Astrocyte (in vitro differentiated cells and primary cell): ENCODE data around the gene FDX2. TPM values are rescaled to one million over a fixed set of nuclear protein-coding genes. Genes with fewer than 3 reads are reported as not detected.

ENCODE experiments used
- DNase-seq: peaks from one replicate; pipeline ENCODE4 v3.0.0-alpha.2; 2010; ENCODE audit warnings: low read depth
- FAIRE-seq: peaks from 2 replicates; lab custom pipeline; 2011; peaks lifted over from hg19 to GRCh38; lab: Jason Lieb, UNC
- H2AFZ ChIP-seq: 2 replicates; pipeline ENCODE4 v1.6.0; 2012; ENCODE audit warnings: low read depth, low read length, inconsistent platforms
- H3K27ac ChIP-seq: 2 replicates; pipeline ENCODE4 v1.5.1; 2011; ENCODE audit warnings: low read depth, low read length, inconsistent platforms
- H3K27me3 ChIP-seq: 2 replicates; pipeline ENCODE4 v1.6.0; 2011; ENCODE audit warnings: low read length, inconsistent platforms; ENCODE audit not compliant: insufficient read depth
- H3K36me3 ChIP-seq: 2 replicates; pipeline ENCODE4 v1.5.1; 2011; ENCODE audit warnings: low read length, inconsistent platforms; ENCODE audit not compliant: insufficient read depth
- H3K4me1 ChIP-seq: 2 replicates; pipeline ENCODE4 v1.5.1; 2011; ENCODE audit warnings: low read length, inconsistent platforms; ENCODE audit not compliant: insufficient read depth
- H3K4me2 ChIP-seq: 2 replicates; pipeline ENCODE4 v1.6.0; 2012; ENCODE audit warnings: low read length, inconsistent platforms
- H3K4me3 ChIP-seq: 2 replicates; pipeline ENCODE4 v1.5.1; 2011; ENCODE audit warnings: low read depth, mild to moderate bottlenecking, low read length, inconsistent platforms; ENCODE audit not compliant: insufficient read depth
- H3K79me2 ChIP-seq: 2 replicates; pipeline ENCODE4 v1.6.0; 2012; ENCODE audit warnings: mild to moderate bottlenecking, low read length, inconsistent platforms; ENCODE audit not compliant: insufficient read depth
- H3K9ac ChIP-seq: 2 replicates; pipeline ENCODE4 v1.6.0; 2012; ENCODE audit warnings: mild to moderate bottlenecking, low read length, inconsistent platforms
- H3K9me3 ChIP-seq: 2 replicates; pipeline ENCODE4 v1.5.1; 2012; ENCODE audit warnings: low read depth, mild to moderate bottlenecking, low read length, inconsistent platforms; ENCODE audit not compliant: insufficient read depth
- H4K20me1 ChIP-seq: 2 replicates; pipeline ENCODE4 v1.6.0; 2012; ENCODE audit warnings: low read length, inconsistent platforms; ENCODE audit not compliant: insufficient read depth
- H3K27ac Mint-ChIP-seq: one replicate; pipeline ENCODE4 v1.8.0; 2021; ENCODE audit warnings: mild to moderate bottlenecking, mixed read lengths; ENCODE audit not compliant: unreplicated experiment
- H3K27me3 Mint-ChIP-seq: one replicate; pipeline ENCODE4 v1.8.0; 2021; ENCODE audit warnings: low read depth, mixed read lengths; ENCODE audit not compliant: unreplicated experiment
- H3K36me3 Mint-ChIP-seq: one replicate; pipeline ENCODE4 v1.8.0; 2021; ENCODE audit warnings: low read depth, mixed read lengths; ENCODE audit not compliant: unreplicated experiment
- H3K4me1 Mint-ChIP-seq: one replicate; pipeline ENCODE4 v1.8.0; 2021; ENCODE audit warnings: low read depth, mixed read lengths; ENCODE audit not compliant: unreplicated experiment
- H3K4me3 Mint-ChIP-seq: one replicate; pipeline ENCODE4 v1.8.0; 2021; ENCODE audit warnings: mild to moderate bottlenecking, moderate library complexity, mixed read lengths; ENCODE audit not compliant: unreplicated experiment
- H3K9me3 Mint-ChIP-seq: one replicate; pipeline ENCODE4 v1.8.0; 2021; ENCODE audit warnings: mild to moderate bottlenecking, mixed read lengths; ENCODE audit not compliant: unreplicated experiment
- EZH2 ChIP-seq: IDR thresholded peaks from 2 replicates; pipeline ENCODE4 v1.6.1; 2012; ENCODE audit warnings: mild to moderate bottlenecking, low read length, inconsistent platforms; ENCODE audit not compliant: insufficient read depth
- total RNA-seq: library from RNA; stranded (reverse); gene quantifications from 2 replicates; pipeline ENCODE4 v1.2.1, GENCODE V29; 2021
- TF ChIP-seq, protein P1 (sequence below): IDR thresholded peaks from 2 replicates; pipeline ENCODE4 v1.5.1; 2011; ENCODE audit warnings: low read depth, mild to moderate bottlenecking, inconsistent platforms, low read length, moderate library complexity; ENCODE audit not compliant: insufficient read depth

FDX2 gene
- total RNA-seq, 1 donor from 2014 or later, result 24.4 TPM

DNA sequence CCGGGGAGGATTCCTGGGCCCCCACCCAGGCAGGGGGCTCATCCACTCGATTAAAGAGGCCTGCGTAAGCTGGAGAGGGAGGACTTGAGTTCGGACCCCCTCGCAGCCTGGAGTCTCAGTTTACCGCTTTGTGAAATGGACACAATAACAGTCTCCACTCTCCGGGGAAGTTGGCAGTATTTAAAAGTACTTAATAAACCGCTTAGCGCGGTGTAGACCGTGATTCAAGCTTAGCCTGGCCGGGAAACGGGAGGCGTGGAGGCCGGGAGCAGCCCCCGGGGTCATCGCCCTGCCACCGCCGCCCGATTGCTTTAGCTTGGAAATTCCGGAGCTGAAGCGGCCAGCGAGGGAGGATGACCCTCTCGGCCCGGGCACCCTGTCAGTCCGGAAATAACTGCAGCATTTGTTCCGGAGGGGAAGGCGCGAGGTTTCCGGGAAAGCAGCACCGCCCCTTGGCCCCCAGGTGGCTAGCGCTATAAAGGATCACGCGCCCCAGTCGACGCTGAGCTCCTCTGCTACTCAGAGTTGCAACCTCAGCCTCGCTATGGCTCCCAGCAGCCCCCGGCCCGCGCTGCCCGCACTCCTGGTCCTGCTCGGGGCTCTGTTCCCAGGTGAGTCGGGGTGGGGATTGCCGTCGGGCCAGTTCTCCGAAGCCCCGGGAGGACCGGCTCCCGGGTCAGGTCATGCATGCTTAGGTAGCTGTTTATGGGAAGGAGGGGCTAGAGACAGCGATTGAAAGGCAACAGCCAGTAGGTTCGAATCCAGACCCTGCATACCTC lies 45.0 kb downstream of the FDX2 start, which contains the start of gene ICAM1:
TSS of gene ICAM1 (plus strand) at position 505 of the 779 bp plus-strand sequence. CDS start at position 545, 40 bp downstream.
- Mint-ChIP-seq H3K4me1 (no peaks in the 10 kb centered on the region), H3K4me3 (peak within 1 kb of the TSS; percentile 34), H3K27ac (no peak within 1 kb of the TSS), H3K36me3 (no peaks in the 10 kb centered on the region), H3K27me3 (peaks cover 25% of the 10 kb centered on the region), H3K9me3 (no peaks in the 10 kb centered on the region)
- FAIRE-seq (no peak), DNase-seq (peak; percentile 45)
- Histone ChIP-seq H3K4me2 (peak within 1 kb of the TSS; percentile 76), H3K4me3 (peak within 1 kb of the TSS; percentile 22), H2AFZ (peak within 1 kb of the TSS; percentile 55), H3K79me2 (no peaks in the 10 kb centered on the region), H4K20me1 (no peaks in the 10 kb centered on the region), H3K27ac (no peak within 1 kb of the TSS), H3K36me3 (no peaks in the 10 kb centered on the region), H3K27me3 (peaks cover 13% of the 10 kb centered on the region), H3K9me3 (no peaks in the 10 kb centered on the region), H3K9ac (peak within 1 kb of the TSS; percentile 29), H3K4me1 (peaks cover 12% of the 10 kb centered on the region)
- TF ChIP-seq EZH2, result peak; percentile 23
- TF ChIP-seq, protein P1, sequence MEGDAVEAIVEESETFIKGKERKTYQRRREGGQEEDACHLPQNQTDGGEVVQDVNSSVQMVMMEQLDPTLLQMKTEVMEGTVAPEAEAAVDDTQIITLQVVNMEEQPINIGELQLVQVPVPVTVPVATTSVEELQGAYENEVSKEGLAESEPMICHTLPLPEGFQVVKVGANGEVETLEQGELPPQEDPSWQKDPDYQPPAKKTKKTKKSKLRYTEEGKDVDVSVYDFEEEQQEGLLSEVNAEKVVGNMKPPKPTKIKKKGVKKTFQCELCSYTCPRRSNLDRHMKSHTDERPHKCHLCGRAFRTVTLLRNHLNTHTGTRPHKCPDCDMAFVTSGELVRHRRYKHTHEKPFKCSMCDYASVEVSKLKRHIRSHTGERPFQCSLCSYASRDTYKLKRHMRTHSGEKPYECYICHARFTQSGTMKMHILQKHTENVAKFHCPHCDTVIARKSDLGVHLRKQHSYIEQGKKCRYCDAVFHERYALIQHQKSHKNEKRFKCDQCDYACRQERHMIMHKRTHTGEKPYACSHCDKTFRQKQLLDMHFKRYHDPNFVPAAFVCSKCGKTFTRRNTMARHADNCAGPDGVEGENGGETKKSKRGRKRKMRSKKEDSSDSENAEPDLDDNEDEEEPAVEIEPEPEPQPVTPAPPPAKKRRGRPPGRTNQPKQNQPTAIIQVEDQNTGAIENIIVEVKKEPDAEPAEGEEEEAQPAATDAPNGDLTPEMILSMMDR, result no peak

DNA sequence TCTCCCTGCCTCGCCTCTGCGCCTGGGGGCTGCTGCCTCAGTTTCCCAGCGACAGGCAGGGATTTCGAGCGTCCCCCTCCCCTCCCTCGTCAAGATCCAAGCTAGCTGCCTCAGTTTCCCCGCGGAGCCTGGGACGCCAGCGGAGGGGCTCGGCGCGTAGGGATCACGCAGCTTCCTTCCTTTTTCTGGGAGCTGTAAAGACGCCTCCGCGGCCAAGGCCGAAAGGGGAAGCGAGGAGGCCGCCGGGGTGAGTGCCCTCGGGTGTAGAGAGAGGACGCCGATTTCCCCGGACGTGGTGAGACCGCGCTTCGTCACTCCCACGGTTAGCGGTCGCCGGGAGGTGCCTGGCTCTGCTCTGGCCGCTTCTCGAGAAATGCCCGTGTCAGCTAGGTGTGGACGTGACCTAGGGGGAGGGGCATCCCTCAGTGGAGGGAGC lies 45.6 kb downstream of the FDX2 start:
- Histone ChIP-seq H3K79me2 (no peaks in the 10 kb centered on the region), H3K27ac (no peak overlapping the region), H3K36me3 (no peaks in the 10 kb centered on the region), H3K27me3 (peaks cover 13% of the 10 kb centered on the region), H3K4me1 (peaks cover 12% of the 10 kb centered on the region), H3K9me3 (no peaks in the 10 kb centered on the region), H3K4me2 (peak overlapping the region; percentile 76), H2AFZ (peak overlapping the region; percentile 32), H3K4me3 (no peak overlapping the region), H4K20me1 (no peaks in the 10 kb centered on the region), H3K9ac (peak overlapping the region; percentile 29)
- no peaks in the 10 kb centered on the region for H3K36me3 Mint-ChIP-seq
- no peak overlapping the region for H3K27ac Mint-ChIP-seq
- H3K4me3 Mint-ChIP-seq, result no peak overlapping the region
- DNase-seq (no peak), FAIRE-seq (no peak)
- peak; percentile 52 for TF ChIP-seq EZH2
- TF ChIP-seq, protein P1, result no peak
- H3K4me1 Mint-ChIP-seq, result no peaks in the 10 kb centered on the region
- no peaks in the 10 kb centered on the region for H3K9me3 Mint-ChIP-seq
- peaks cover 23% of the 10 kb centered on the region for H3K27me3 Mint-ChIP-seq
